DOHH2 (cell line): ENCODE measurements around the gene TMEM94.
"Not testable (repeated sequence)": the region's sequence is repeated elsewhere in the genome, so short reads cannot be mapped to it uniquely, and the experiment has no call there.

ENCODE experiments used
- H3F3A ChIP-seq: fragments of 200-600 bp; sonication (generic), shearing (Covaris generic); 2 replicates; pipeline ENCODE4 v1.6.0; 2016; ENCODE audit warnings: antibody characterized with exemption, mild to moderate bottlenecking; ENCODE audit not compliant: control insufficient read depth, insufficient read depth
- H3K27ac ChIP-seq: fragments of 200-600 bp; sonication (generic); 2 replicates; pipeline ENCODE4 v1.5.1; 2014; ENCODE audit warnings: low read depth, mild to moderate bottlenecking, low read length, moderate library complexity
- H3K27me3 ChIP-seq: fragments of 200-600 bp; sonication (generic); 2 replicates; pipeline ENCODE4 v1.6.1; 2014; ENCODE audit warnings: mild to moderate bottlenecking, low read length, mixed read lengths; ENCODE audit not compliant: control insufficient read depth
- H3K36me3 ChIP-seq: fragments of 200-600 bp; sonication (generic); 2 replicates; pipeline ENCODE4 v1.6.1; 2014; ENCODE audit warnings: mild to moderate bottlenecking, low read length, moderate library complexity, mixed read lengths; ENCODE audit not compliant: control insufficient read depth
- H3K4me1 ChIP-seq: fragments of 200-600 bp; sonication (generic); 2 replicates; pipeline ENCODE4 v1.6.1; 2014; ENCODE audit warnings: mild to moderate bottlenecking, low read length, mixed read lengths; ENCODE audit not compliant: control insufficient read depth
- H3K4me2 ChIP-seq: fragments of 200-600 bp; sonication (generic); 2 replicates; pipeline ENCODE4 v1.6.0; 2014; ENCODE audit warnings: mild to moderate bottlenecking, low read length, moderate library complexity
- H3K4me3 ChIP-seq: fragments of 200-600 bp; sonication (generic); 2 replicates; pipeline ENCODE4 v1.5.1; 2014; ENCODE audit warnings: mild to moderate bottlenecking, low read length, mixed read lengths
- H3K79me2 ChIP-seq: fragments of 200-600 bp; sonication (generic); 2 replicates; pipeline ENCODE4 v1.6.1; 2014; ENCODE audit warnings: mild to moderate bottlenecking, low read length, mixed read lengths; ENCODE audit not compliant: control insufficient read depth
- H3K9me2 ChIP-seq: fragments of 200-600 bp; sonication (generic); replicated peaks from 2 replicates; pipeline ENCODE4 v1.6.1; 2014; ENCODE audit warnings: mild to moderate bottlenecking, low read length, mixed read lengths; ENCODE audit not compliant: control insufficient read depth
- H3K9me3 ChIP-seq: fragments of 200-600 bp; sonication (generic); 2 replicates; pipeline ENCODE4 v1.6.1; 2014; ENCODE audit warnings: antibody characterized with exemption, low read length, mixed read lengths; ENCODE audit not compliant: control insufficient read depth, insufficient read depth
- H4K20me1 ChIP-seq: fragments of 200-600 bp; sonication (generic); 2 replicates; pipeline ENCODE4 v1.6.0; 2014; ENCODE audit warnings: low read depth, mild to moderate bottlenecking, antibody characterized with exemption, low read length, moderate library complexity; ENCODE audit not compliant: control insufficient read depth, insufficient read depth
- CTCF ChIP-seq: fragments of 200-600 bp; sonication (generic); IDR thresholded peaks from one replicate; pipeline ENCODE4 v1.5.1; 2014; ENCODE audit warnings: antibody characterized with exemption, mild to moderate bottlenecking, low read depth, low read length; ENCODE audit not compliant: poor library complexity, severe bottlenecking
- EZH2phosphoT487 ChIP-seq: fragments of 200-600 bp; sonication (generic); IDR thresholded peaks from 2 replicates; pipeline ENCODE4 v1.6.1; 2017; ENCODE audit warnings: borderline replicate concordance, mild to moderate bottlenecking, antibody characterized with exemption, low read length, moderate library complexity, mixed read lengths

TMEM94 gene

GRCh38 chr17:75428543-75429469 lies 27.6 kb upstream of the TMEM94 start:
- H4K20me1 ChIP-seq = no peaks in the 10 kb centered on the region
- TF ChIP-seq EZH2phosphoT487 = no peak
- no peak for TF ChIP-seq CTCF
- H3K27ac ChIP-seq = no peak overlapping the region
- no peaks in the 10 kb centered on the region for H3K9me2 ChIP-seq
- no peaks in the 10 kb centered on the region for H3F3A ChIP-seq
- H3K4me2 ChIP-seq = no peak overlapping the region
- H3K36me3 ChIP-seq = no peaks in the 10 kb centered on the region
- no peak overlapping the region for H3K4me3 ChIP-seq
- peaks cover 11% of the 10 kb centered on the region for H3K4me1 ChIP-seq
- peaks cover 5% of the 10 kb centered on the region; the same call in 1 of the 2 replicates for H3K27me3 ChIP-seq
- no peaks in the 10 kb centered on the region for H3K79me2 ChIP-seq
- no peaks in the 10 kb centered on the region for H3K9me3 ChIP-seq

GRCh38 chr17:75430159-75430974 lies 26.1 kb upstream of the TMEM94 start:
- Histone ChIP-seq H3K27ac (no peak overlapping the region), H3K27me3 (peaks cover 10% of the 10 kb centered on the region; the same call in 1 of the 2 replicates), H3K4me3 (no peak overlapping the region), H3K79me2 (no peaks in the 10 kb centered on the region), H4K20me1 (no peaks in the 10 kb centered on the region), H3K36me3 (no peaks in the 10 kb centered on the region), H3K4me2 (no peak overlapping the region), H3K9me2 (no peaks in the 10 kb centered on the region), H3K4me1 (peaks cover 11% of the 10 kb centered on the region), H3F3A (no peaks in the 10 kb centered on the region), H3K9me3 (no peaks in the 10 kb centered on the region)
- TF ChIP-seq EZH2phosphoT487 (no peak), CTCF (no peak)

- peaks cover 3% of the 10 kb centered on the region for H3K4me1 ChIP-seq
- H3K27me3 ChIP-seq = peaks cover 10% of the 10 kb centered on the region; the same call in 1 of the 2 replicates
- no peak overlapping the region for H3K4me3 ChIP-seq
- H3K9me2 ChIP-seq = no peaks in the 10 kb centered on the region
- H3K9me3 ChIP-seq = no peaks in the 10 kb centered on the region
- H3K79me2 ChIP-seq = no peaks in the 10 kb centered on the region
- no peaks in the 10 kb centered on the region for H3F3A ChIP-seq
- no peak overlapping the region for H3K4me2 ChIP-seq
- TF ChIP-seq CTCF (no peak), EZH2phosphoT487 (no peak)
- H3K27ac ChIP-seq = no peak overlapping the region
- H4K20me1 ChIP-seq = no peaks in the 10 kb centered on the region
- no peaks in the 10 kb centered on the region for H3K36me3 ChIP-seq
Measured at GRCh38 chr17:75433218-75433783, 23.1 kb upstream of the TMEM94 start.

GRCh38 chr17:75434433-75434832 lies 22.0 kb upstream of the TMEM94 start:
- not testable (repeated sequence) for H3K79me2 ChIP-seq, H3K27me3 ChIP-seq, H3K27ac ChIP-seq, H3F3A ChIP-seq, H3K36me3 ChIP-seq, H4K20me1 ChIP-seq, H3K9me3 ChIP-seq, H3K4me1 ChIP-seq, H3K9me2 ChIP-seq, H3K4me3 ChIP-seq, H3K4me2 ChIP-seq

- H3K9me2 ChIP-seq, H3K27me3 ChIP-seq, H3K4me1 ChIP-seq, H3F3A ChIP-seq, H3K36me3 ChIP-seq, H3K4me2 ChIP-seq, H3K9me3 ChIP-seq, H3K4me3 ChIP-seq, H3K27ac ChIP-seq, H3K79me2 ChIP-seq, H4K20me1 ChIP-seq: not testable (repeated sequence)
Measured at GRCh38 chr17:75437404-75437803, 19.0 kb upstream of the TMEM94 start.
